Stomach (tissue), 4 donors: ENCODE results near the gene RMC1.

Source experiments
- EP300 ChIP-seq: sonication (generic); formaldehyde crosslinking; IDR thresholded peaks from one replicate; pipeline ENCODE4 v1.6.1; 2017; ENCODE audit warnings: antibody characterized with exemption
- POLR2A ChIP-seq, 4 donors: fragments of 450-650 bp; IDR thresholded peaks; one replicate each; pipeline ENCODE4 v1.6.1; 2016; ENCODE audit warnings: antibody characterized with exemption in 4 of 4, control low read depth in 2 of 4, mild to moderate bottlenecking in 1 of 4, moderate library complexity in 1 of 4
- POLR2AphosphoS5 ChIP-seq, 3 donors: sonication (generic); formaldehyde crosslinking; IDR thresholded peaks; one replicate each; pipeline ENCODE4 v1.6.1; 2016; ENCODE audit warnings: antibody characterized with exemption in 3 of 3
- TF ChIP-seq, protein P1 (sequence below), 7 experiments: fragments of 450-650 bp in 4 of 7; fragments of 200-600 bp in 3 of 7; sonication (generic) in 3 of 7; IDR thresholded peaks; one replicate each; pipeline ENCODE4 v1.5.1; 2016 to 2019; ENCODE audit warnings: antibody characterized with exemption in 7 of 7, control low read depth in 2 of 7, mild to moderate bottlenecking in 1 of 7

DNA sequence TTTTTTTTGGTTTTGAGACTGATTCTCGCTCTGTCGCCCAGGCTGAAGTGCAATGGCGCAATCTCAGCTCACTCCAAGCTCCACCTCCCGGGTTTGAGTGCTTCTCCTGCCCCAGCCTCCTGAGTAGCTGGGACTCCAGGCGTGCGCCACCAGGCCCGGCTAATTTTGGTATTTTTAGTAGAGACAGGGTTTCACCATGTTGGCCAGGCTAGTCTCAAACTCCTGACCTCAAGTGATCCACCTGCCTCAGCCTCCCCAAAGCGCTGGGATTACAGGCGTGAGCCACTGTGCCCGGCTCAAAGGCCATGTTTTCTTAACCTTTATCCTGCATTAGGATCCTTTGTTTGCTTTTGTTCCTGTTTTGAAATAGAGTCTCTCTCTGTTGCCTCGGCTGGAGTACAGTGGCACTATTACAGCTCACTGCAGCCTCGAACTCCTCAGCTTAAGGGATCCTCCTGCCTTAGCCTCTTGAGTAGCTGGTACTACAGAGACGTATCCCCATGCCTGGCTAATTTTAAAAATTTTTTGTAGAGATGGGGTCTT lies 42.0 kb downstream of the RMC1 start:
- TF ChIP-seq, protein P1, sequence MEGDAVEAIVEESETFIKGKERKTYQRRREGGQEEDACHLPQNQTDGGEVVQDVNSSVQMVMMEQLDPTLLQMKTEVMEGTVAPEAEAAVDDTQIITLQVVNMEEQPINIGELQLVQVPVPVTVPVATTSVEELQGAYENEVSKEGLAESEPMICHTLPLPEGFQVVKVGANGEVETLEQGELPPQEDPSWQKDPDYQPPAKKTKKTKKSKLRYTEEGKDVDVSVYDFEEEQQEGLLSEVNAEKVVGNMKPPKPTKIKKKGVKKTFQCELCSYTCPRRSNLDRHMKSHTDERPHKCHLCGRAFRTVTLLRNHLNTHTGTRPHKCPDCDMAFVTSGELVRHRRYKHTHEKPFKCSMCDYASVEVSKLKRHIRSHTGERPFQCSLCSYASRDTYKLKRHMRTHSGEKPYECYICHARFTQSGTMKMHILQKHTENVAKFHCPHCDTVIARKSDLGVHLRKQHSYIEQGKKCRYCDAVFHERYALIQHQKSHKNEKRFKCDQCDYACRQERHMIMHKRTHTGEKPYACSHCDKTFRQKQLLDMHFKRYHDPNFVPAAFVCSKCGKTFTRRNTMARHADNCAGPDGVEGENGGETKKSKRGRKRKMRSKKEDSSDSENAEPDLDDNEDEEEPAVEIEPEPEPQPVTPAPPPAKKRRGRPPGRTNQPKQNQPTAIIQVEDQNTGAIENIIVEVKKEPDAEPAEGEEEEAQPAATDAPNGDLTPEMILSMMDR (IDR thresholded peaks at IDR 0.05): no peak
- TF ChIP-seq POLR2AphosphoS5 (IDR thresholded peaks at IDR 0.05) (no peak), POLR2A (IDR thresholded peaks at IDR 0.05) (no peak), EP300 (no peak)
